RWPE2 (cell line): Measurements from ENCODE around the gene ZNF891.
A peak's percentile ranks its signal among the peaks of the same experiment; 100 is the strongest.

Source experiments
- ATAC-seq: fragments of 200-7000 bp; cut with Tn5 transposase; 3 replicates; pipeline ENCODE4 v1.9.1; 2021; ENCODE audit warnings: low read depth
- DNase-seq: peaks from one replicate; pipeline ENCODE4 v3.0.0-alpha.2; 2020; ENCODE audit warnings: low spot score
- H3K27ac ChIP-seq: fragments of 450-650 bp; 2 replicates; pipeline ENCODE4 v1.5.1; 2017; ENCODE audit warnings: mild to moderate bottlenecking; ENCODE audit not compliant: poor library complexity, severe bottlenecking
- H3K27me3 ChIP-seq: fragments of 250-450 bp; sonication (Bioruptor Pico); 2 replicates; pipeline ENCODE4 v1.5.1; 2021; ENCODE audit warnings: mild to moderate bottlenecking, moderate library complexity; ENCODE audit not compliant: insufficient read depth, poor library complexity, severe bottlenecking
- H3K36me3 ChIP-seq: fragments of 250-450 bp; sonication (Bioruptor Pico); 2 replicates; pipeline ENCODE4 v1.5.1; 2020; ENCODE audit warnings: low read depth, mild to moderate bottlenecking, moderate library complexity
- H3K4me1 ChIP-seq: fragments of 250-450 bp; sonication (Bioruptor Pico); 2 replicates; pipeline ENCODE4 v1.5.1; 2021; ENCODE audit warnings: mild to moderate bottlenecking, moderate library complexity; ENCODE audit not compliant: insufficient read depth, poor library complexity, severe bottlenecking
- H3K4me3 ChIP-seq: fragments of 250-450 bp; sonication (Bioruptor Pico); 2 replicates; pipeline ENCODE4 v1.5.1; 2021; ENCODE audit warnings: mild to moderate bottlenecking, moderate library complexity; ENCODE audit not compliant: severe bottlenecking
- H3K9me3 ChIP-seq: fragments of 250-450 bp; sonication (Bioruptor Pico); 2 replicates; pipeline ENCODE4 v1.5.1; 2021; ENCODE audit warnings: mild to moderate bottlenecking, moderate library complexity; ENCODE audit not compliant: severe bottlenecking
- TF ChIP-seq, protein P1 (sequence below): fragments of 450-650 bp; IDR thresholded peaks from one replicate; pipeline ENCODE4 v1.5.1; 2017; ENCODE audit warnings: mild to moderate bottlenecking, moderate library complexity; ENCODE audit not compliant: poor library complexity, severe bottlenecking

Gene ZNF891

GRCh38 chr12:133145981-133146380, 15.9 kb upstream of the ZNF891 start:
- no peak for ATAC-seq
- H3K4me1 ChIP-seq, result no peaks in the 10 kb centered on the region
- H3K9me3 ChIP-seq, result peaks cover 14% of the 10 kb centered on the region
- H3K36me3 ChIP-seq, result peaks cover 11% of the 10 kb centered on the region
- TF ChIP-seq, protein P1, sequence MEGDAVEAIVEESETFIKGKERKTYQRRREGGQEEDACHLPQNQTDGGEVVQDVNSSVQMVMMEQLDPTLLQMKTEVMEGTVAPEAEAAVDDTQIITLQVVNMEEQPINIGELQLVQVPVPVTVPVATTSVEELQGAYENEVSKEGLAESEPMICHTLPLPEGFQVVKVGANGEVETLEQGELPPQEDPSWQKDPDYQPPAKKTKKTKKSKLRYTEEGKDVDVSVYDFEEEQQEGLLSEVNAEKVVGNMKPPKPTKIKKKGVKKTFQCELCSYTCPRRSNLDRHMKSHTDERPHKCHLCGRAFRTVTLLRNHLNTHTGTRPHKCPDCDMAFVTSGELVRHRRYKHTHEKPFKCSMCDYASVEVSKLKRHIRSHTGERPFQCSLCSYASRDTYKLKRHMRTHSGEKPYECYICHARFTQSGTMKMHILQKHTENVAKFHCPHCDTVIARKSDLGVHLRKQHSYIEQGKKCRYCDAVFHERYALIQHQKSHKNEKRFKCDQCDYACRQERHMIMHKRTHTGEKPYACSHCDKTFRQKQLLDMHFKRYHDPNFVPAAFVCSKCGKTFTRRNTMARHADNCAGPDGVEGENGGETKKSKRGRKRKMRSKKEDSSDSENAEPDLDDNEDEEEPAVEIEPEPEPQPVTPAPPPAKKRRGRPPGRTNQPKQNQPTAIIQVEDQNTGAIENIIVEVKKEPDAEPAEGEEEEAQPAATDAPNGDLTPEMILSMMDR, result no peak
- H3K27ac ChIP-seq, result no peak overlapping the region
- DNase-seq, result no peak
- no peaks in the 10 kb centered on the region for H3K27me3 ChIP-seq
- H3K4me3 ChIP-seq, result no peak overlapping the region

- TF ChIP-seq, protein P1, result no peak
- H3K4me3 ChIP-seq, result no peak overlapping the region
- no peak overlapping the region for H3K27ac ChIP-seq
- no peak for DNase-seq
- no peaks in the 10 kb centered on the region for H3K27me3 ChIP-seq
- peaks cover 6% of the 10 kb centered on the region for H3K36me3 ChIP-seq
- H3K4me1 ChIP-seq, result no peaks in the 10 kb centered on the region
- no peaks in the 10 kb centered on the region for H3K9me3 ChIP-seq
- no peak for ATAC-seq
These were observed 5.7 kb upstream of the ZNF891 start for GRCh38 chr12:133135747-133136146.

GRCh38 chr12:133130808-133131128, 694 bp upstream of the ZNF891 start:
- ATAC-seq, result no peak
- peaks cover 12% of the 10 kb centered on the region for H3K9me3 ChIP-seq
- H3K4me3 ChIP-seq, result peak overlapping the region; percentile 64
- no peaks in the 10 kb centered on the region for H3K27me3 ChIP-seq
- TF ChIP-seq, protein P1, result no peak
- H3K36me3 ChIP-seq, result peaks cover 13% of the 10 kb centered on the region
- peak overlapping the region; percentile 77 for H3K27ac ChIP-seq
- DNase-seq, result no peak
- H3K4me1 ChIP-seq, result no peaks in the 10 kb centered on the region

DNA sequence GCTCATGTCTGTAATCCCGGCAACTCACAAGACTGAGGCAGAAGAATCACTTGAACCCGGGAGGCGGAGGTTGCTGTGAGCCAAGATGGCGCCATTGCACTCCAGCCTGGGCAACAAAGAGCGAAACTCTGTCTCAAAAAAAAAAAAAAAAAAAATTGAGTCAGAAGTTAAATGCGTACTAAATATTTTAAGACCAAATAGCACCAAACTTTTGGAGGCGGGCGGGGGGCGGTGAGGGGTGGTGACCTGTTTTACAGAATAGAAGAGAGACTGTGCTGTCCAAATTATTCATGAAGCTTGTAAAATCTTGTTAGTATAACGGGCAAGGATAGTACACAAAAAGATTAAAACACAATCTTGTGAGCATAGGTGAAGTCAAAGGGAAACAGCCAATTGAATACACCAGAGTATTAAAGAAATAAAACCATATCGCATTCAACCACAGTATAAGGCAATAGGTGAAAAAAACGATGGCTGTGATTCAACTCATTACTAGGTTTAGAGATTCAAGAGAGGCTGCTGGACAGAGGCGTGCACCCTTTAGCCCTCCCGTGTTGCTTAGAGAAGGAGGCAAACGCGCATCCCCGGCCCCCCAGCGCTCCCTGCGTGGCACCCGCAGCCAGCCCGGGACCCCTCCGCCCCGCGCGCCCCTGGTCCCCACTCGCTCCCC, 571 bp downstream of the ZNF891 start:
- Histone ChIP-seq H3K27me3 (no peaks in the 10 kb centered on the region), H3K27ac (peak overlapping the region; percentile 77), H3K4me1 (no peaks in the 10 kb centered on the region), H3K9me3 (peaks cover 12% of the 10 kb centered on the region), H3K4me3 (peak overlapping the region; percentile 64), H3K36me3 (peaks cover 13% of the 10 kb centered on the region)
- peak; percentile 31 for ATAC-seq
- no peak for DNase-seq
- TF ChIP-seq, protein P1, result no peak

DNA sequence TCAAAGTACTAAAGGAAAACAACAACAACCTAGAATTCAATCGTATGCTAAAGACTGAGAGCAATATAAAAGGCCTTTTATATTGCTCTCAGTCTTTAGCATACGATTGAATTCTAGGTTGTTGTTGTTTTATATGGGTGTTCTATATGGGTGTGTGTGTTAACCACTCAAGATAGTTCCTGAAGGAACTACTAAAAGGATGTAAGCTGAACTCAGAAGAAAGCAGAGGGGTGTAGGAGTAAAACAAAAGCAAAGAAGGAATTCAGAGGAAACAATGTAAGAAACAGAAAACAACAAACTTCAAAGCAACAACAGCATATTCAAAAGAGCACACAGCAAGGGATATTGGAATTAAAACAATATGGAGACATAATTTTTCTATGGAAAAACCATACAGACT, 5.4 kb downstream of the ZNF891 start:
- TF ChIP-seq, protein P1, result no peak
- H3K27me3 ChIP-seq, result no peaks in the 10 kb centered on the region
- no peak overlapping the region for H3K4me3 ChIP-seq
- DNase-seq (no peak), ATAC-seq (no peak)
- H3K9me3 ChIP-seq, result peaks cover 47% of the 10 kb centered on the region
- H3K4me1 ChIP-seq, result no peaks in the 10 kb centered on the region
- peaks cover 33% of the 10 kb centered on the region for H3K36me3 ChIP-seq
- H3K27ac ChIP-seq, result no peak overlapping the region
